ENCODE measurements around the gene JKAMP.
"Not testable (repeated sequence)": the region's sequence is repeated elsewhere in the genome, so short reads cannot be mapped to it uniquely, and the experiment has no call there.

JKAMP gene, protein sequence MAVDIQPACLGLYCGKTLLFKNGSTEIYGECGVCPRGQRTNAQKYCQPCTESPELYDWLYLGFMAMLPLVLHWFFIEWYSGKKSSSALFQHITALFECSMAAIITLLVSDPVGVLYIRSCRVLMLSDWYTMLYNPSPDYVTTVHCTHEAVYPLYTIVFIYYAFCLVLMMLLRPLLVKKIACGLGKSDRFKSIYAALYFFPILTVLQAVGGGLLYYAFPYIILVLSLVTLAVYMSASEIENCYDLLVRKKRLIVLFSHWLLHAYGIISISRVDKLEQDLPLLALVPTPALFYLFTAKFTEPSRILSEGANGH

DNA sequence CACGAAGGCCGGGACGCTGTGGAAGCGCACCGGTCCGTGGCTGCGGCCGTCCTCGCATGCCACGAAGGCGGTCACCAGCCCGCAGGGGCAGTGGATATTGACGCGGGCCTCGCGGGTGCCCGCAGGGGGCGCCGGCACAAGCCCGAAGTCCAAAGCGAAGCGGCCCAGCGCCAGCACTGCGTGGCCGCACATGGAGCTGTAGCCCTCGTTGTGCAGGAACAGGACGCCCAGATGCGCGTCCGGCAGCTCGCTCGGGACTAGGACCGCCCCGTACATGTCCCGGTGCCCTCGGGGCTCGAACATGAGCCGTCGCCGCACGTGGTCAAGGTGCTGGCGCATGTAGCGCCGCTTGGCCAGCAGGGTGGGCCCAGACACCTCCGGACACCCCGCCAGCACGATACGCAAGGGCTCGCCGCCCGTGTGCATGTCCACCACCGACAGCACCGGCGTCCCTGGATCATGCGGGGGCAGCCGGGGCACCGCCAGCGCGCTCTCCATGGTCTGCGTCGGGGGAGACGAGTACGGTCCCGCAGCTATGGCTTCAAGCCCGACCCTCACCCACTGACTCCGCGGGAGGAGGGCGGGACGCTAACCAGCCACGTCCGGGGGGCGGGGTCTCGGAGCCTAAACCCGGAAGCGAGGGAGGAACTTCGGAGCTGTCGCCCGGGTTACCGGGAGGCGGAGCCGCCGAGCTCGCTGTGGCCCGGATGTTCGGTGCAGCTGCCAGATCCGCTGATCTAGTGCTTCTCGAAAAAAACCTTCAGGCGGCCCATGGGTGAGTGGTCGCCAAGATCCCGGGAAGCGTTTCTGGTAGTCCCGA is at the start of gene JKAMP, which contains the start of gene L3HYPDH:
Gene JKAMP, plus strand, starts transcription at position 699 of the 820 bp plus-strand sequence. Its CDS starts 73 bp downstream, at position 772.
Gene L3HYPDH, minus strand, starts transcription at position 590 of the 820 bp plus-strand sequence. Its CDS starts 92 bp downstream, at position 498.
- peak; percentile 96 for DNase-seq

DNA sequence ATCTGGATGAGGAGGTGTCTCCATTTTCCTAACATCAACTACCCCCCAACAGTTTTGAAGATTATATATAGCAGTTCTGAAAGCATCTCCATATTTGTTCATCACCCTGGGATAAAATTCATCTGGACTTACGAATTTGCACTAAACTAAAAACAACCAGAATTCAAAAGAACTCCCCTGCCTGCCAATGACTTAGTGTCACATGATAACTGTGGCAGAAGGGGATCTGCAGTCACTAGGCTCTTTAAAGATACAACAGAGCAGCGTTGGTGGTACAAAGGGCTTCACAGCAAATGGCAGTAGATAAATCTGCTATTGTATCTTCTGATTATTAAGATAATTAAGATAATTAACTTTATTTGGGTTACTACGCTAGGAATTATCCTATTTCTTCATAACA is 49.2 kb upstream of the JKAMP start:
- no peak for DNase-seq

DNA sequence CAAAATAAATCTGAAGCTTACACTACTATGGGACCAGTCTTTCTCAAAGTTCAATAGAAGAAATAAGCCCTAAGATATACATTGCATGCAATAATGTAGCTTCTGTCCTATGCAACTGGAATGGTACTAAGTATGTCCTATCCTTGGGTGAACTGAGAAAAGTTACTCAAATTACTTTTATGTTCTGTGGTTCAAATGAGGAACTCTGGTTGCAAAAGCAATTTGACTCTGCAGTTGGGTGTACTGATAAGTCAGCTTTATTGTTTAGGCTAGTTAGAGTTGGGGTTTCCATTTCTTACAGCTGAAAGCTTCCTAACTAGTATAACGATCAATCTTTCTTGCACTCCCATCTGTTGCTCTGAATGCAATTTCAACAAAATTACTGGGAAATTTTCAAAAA is 48.3 kb upstream of the JKAMP start:
- no peak for DNase-seq

DNA sequence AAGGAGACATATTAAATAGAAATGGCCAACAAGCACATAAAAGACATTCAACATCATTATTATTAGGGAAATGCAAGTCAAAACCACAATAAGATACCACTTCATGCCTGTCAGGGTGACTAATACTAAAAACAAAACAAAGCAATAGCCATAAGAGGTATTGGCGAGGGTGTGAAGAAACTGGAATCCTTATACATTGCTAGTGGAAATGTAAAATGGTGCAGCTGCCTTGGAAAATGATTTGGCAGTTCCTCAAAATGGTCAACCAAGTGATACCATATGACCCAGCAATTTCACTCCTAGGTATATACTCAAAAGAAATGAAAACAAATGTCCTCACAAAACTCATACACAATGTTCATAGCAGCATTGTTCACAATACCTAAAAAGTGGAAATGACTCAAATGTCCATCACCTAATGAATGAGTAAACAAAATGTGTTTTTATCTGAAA is 46.1 kb upstream of the JKAMP start:
- DNase-seq, result no peak

DNA sequence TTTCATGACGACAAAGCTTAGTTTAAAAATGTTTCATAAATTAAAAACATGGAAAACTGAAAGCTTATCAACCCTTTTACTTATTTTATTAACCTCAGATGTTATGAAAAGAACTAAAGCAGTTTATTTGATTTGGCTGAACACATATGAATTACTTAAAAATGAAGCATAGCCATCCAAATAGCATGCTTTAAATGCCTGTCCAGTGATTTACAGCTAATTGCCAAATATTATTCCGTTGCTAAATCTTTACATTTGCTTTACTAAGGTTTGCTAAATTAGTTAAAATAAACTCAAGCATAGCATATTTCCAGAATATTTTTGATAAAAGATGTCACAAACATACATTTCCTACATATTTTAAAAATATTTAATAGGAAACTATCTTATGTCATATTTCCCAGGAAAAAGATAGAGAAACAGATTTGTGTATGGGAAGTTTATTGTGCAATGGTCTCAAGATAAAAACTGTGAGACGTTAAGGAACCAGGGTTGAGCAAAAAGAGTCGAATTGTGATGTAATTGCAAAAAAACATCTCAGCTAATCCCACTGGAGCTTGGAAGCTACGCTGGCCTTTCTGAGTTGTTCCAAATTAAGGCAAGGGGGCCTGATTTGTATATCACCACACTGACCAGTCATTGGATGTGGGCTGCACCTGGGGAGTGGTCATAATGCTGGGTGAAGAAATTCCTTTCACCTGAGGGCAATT is 44.9 kb upstream of the JKAMP start:
- DNase-seq, result no peak

DNA sequence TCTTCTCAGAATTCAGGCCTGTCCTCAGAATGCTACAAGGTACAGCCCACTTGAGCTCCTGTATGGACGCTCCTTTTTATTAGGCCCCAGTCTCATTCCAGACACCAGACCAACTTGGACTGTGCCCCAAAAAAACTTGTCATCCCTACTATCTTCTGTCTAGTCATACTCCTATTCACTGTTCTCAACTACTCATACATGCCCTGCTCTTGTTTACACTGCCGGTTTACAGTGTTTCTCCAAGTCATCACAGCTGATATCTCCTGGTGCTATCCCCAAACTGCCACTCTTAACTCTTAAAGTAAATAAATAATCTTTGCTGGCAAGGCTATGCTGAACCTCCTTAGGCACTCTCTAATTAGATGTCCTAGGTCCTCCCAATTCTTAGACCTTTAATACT is 35.6 kb upstream of the JKAMP start:
- DNase-seq, result not testable (repeated sequence)

- DNase-seq, result no peak
These were observed 33.6 kb upstream of the JKAMP start for GRCh38 chr14:59450716-59451115.

GRCh38 chr14:59451849-59452248 is 32.5 kb upstream of the JKAMP start:
- no peak for DNase-seq

DNA sequence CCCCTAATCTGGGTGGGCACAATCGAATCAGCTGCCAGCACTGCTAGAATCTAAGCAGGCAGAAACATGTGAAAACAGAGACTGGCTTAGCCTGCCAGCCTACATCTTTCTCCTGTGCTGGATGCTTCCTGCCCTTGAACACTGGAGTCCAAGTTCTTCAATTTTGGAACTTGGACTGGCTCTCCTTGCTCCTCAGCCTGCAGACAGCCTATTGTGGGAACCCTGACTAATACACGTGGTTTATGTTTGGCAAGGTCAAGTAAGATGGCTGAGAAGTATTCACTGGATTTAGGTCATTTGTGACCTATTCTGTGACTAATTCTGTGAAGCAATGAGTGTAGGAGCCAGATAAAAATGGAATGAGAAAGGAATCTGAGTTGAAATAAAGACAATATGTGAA is 30.2 kb upstream of the JKAMP start:
- no peak for DNase-seq

- no peak for DNase-seq
These were observed 28.9 kb upstream of the JKAMP start for GRCh38 chr14:59455411-59455810.

DNA sequence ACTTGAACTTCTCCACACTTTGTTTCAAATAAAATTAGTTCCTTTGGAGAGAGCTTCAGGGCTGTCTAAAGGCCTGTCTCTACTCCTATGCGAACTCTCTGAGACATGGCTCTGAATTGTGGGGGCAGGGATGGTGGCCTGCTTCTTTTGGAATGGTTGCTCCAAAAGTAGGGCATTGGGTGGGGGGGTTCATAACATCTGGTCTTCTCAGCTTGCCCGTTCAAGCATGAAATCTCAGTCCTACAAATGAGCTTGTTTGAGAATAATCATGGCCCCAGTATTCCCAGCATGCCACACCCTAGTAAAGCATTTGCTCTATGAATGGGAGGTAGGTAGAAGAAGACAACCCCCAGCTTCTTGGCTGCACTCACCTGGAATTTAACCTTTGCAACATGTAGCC is 25.8 kb upstream of the JKAMP start:
- no peak for DNase-seq

DNA sequence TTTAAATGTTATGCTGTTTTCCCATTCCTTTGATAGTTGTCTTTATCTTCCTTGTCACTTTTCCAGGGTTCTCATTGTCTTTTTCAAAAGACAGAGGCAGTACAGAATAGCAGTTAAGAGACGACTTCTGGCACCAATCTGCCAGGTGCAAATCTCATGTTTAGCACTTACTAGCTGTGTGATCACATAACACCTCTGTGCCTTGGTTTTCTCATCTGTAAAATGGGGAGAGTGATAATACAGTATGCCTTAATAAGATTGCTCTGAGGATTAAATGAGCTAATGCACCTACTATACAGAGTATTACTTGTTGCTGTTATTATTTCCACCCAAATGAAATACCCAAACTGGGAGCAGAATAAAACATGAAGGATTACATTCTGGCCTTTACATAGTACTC is 23.9 kb upstream of the JKAMP start:
- DNase-seq, result no peak

- no peak for DNase-seq
These were observed 22.4 kb upstream of the JKAMP start for GRCh38 chr14:59461891-59462290.

- no peak for DNase-seq
These were observed 20.4 kb upstream of the JKAMP start for GRCh38 chr14:59463787-59464485.

DNA sequence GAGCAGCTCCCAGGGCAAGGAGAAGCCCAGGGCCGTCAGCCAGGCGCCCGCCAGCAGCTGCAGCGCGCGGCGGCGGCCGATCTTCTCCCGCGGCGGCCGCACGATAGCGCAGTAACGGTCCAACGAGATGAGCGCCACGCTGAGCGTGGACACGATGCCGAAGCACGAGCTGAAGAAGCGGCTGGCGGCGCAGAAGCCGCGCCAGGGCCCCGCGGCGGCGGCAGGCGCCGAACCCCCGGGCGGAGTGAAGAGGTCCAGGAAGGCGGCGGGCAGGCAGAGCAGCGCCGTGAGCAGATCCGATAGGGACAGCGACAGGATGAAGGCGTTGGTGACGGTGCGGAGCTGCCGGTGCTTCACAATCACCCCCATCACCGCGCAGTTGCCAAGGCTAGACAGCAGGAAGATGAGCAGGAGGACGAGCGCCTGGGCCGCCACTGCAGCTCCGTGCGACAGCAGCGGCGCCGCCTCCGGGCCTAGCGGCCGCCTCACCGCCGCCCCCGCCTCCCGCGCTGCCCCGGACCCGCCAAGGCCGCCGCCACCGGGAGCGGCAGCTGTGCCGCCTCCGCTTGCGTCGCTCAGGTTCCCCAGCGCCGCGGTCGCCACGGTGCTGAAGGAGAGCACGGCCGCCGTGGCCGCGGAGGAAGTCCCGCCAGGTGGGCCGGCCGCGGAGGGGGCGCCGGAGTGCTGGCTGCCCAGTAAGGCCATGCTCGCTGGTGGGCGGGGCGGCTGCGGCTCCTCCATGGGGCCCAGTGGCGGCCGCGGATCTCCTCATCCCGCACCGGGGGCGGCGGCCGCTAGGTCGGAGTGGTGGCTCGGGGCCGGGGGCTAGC is 19.6 kb upstream of the JKAMP start:
- peak; percentile 39 for DNase-seq

- DNase-seq, result no peak
These were observed 18.8 kb upstream of the JKAMP start, which contains the start of gene GPR135 for GRCh38 chr14:59465316-59466135. GPR135 (minus strand) TSS chr14:59465380; CDS start chr14:59465226, 154 bp downstream.

GRCh38 chr14:59474172-59474571 is 10.1 kb upstream of the JKAMP start:
- no peak for DNase-seq

- DNase-seq, result no peak
These were observed 8.6 kb upstream of the JKAMP start for GRCh38 chr14:59475709-59476108.

DNA sequence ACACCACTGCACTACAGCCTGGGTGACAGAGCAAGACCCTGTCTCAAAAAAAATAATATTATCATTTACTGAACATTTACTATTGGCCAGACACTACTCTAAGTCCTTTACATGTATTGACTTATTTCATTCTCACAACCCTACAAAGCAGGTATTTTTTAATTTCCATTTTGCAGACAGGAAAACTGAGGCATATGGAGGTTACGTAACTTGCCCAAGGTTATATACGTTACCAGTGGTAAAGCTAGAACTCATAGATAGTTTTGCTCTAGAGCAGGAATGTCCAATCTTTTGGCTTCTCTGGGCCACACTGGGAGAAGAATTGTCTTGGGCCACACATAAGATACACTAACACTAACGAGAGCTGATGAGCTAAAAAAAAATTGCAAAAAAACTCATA is 5.8 kb upstream of the JKAMP start:
- no peak for DNase-seq

- no peak for DNase-seq
These were observed 4.2 kb upstream of the JKAMP start for GRCh38 chr14:59480166-59480565.

DNA sequence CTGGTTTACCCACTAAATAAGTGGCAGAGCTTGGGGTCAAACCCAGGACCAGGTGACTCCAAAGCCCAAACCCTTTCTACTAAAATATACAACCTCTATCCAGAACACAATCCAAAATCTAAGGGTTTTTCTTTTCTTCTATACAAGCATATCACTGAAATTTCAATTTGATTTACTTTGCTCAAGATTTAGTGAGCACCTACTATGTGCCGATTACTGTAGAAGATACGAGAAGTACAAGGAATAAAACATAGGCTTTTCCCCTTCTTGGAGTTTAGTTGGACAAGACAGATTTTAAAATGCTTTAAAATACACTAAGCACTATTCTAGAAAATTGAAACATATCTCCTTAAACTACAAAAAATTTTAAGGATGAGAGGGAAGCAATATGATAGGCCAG is 2.9 kb upstream of the JKAMP start:
- DNase-seq, result no peak

All from NCI-H1694 treated with DMSO at 0.1 percent for 48 hours (cell line).